HK-2 (cell line): ENCODE results near the gene SON.
"Not testable (repeated sequence)": the region's sequence is repeated elsewhere in the genome, so short reads cannot be mapped to it uniquely, and the experiment has no call there.

Source experiments
- DNase-seq: peaks from one replicate; pipeline ENCODE4 v3.0.0-alpha.2; 2018; ENCODE audit not compliant: unreplicated experiment

SON gene

GRCh38 chr21:33569991-33570390 lies 27.2 kb downstream of the SON start:
- DNase-seq: peak; percentile 26

GRCh38 chr21:33572350-33572749 lies 29.5 kb downstream of the SON start:
- no peak for DNase-seq

GRCh38 chr21:33576741-33577141 lies 33.9 kb downstream of the SON start:
- DNase-seq: not testable (repeated sequence)

- no peak for DNase-seq
Measured at GRCh38 chr21:33578214-33578613, 35.4 kb downstream of the SON start.

- no peak for DNase-seq
Measured at GRCh38 chr21:33578959-33579542, 36.2 kb downstream of the SON start.

GRCh38 chr21:33584455-33584854 lies 41.6 kb downstream of the SON start:
- DNase-seq: no peak

GRCh38 chr21:33586927-33587326 lies 44.1 kb downstream of the SON start:
- no peak for DNase-seq

GRCh38 chr21:33587792-33588484 lies 45.1 kb downstream of the SON start:
- peak; percentile 31 for DNase-seq

- DNase-seq: peak; percentile 87
Measured at GRCh38 chr21:33588485-33589335, 45.9 kb downstream of the SON start, which contains the start of gene DONSON. Gene DONSON (minus strand): TSS chr21:33588684. CDS start chr21:33588641, 43 bp downstream.

- no peak for DNase-seq
Measured at GRCh38 chr21:33598051-33598450, 55.2 kb downstream of the SON start.

GRCh38 chr21:33608559-33608958 lies 65.7 kb downstream of the SON start:
- DNase-seq: no peak

GRCh38 chr21:33611006-33611744 lies 68.3 kb downstream of the SON start:
- DNase-seq: no peak

GRCh38 chr21:33617565-33617964 lies 74.7 kb downstream of the SON start:
- DNase-seq: not testable (repeated sequence)

- no peak for DNase-seq
Measured at GRCh38 chr21:33618407-33618806, 75.6 kb downstream of the SON start.

GRCh38 chr21:33619726-33620125 lies 76.9 kb downstream of the SON start:
- DNase-seq: no peak

GRCh38 chr21:33622253-33622652 lies 79.4 kb downstream of the SON start:
- no peak for DNase-seq

GRCh38 chr21:33626151-33626550 lies 83.3 kb downstream of the SON start:
- not testable (repeated sequence) for DNase-seq
